Activated T-cell treated with anti-CD3 and anti-CD28 coated beads, Interleukin-2, amount 50 U/mL, for 4 hours (primary cell): Measurements from ENCODE around the gene EID2. TPM values are rescaled to one million over a fixed set of nuclear protein-coding genes. Genes with fewer than 3 reads are reported as not detected.
A peak's percentile ranks its signal among the peaks of the same experiment; 100 is the strongest.

Experiments used
- ATAC-seq, 2 donors: fragments of 200-7000 bp; cut with Tn5 transposase; one replicate each; pipeline ENCODE4 v1.10.0; 2021
- DNase-seq: peaks from one replicate; pipeline ENCODE4 v3.0.0-alpha.2; 2020
- H3K27me3 Mint-ChIP-seq: one replicate; pipeline ENCODE4 v1.8.0; 2021; ENCODE audit warnings: low read depth, mixed read lengths
- H3K36me3 Mint-ChIP-seq: one replicate; pipeline ENCODE4 v1.8.0; 2022; ENCODE audit warnings: mixed read lengths; ENCODE audit not compliant: insufficient read depth
- H3K4me1 Mint-ChIP-seq: one replicate; pipeline ENCODE4 v1.8.0; 2021; ENCODE audit warnings: low read depth, mixed read lengths
- H3K4me3 Mint-ChIP-seq: one replicate; pipeline ENCODE4 v1.8.0; 2021; ENCODE audit warnings: mild to moderate bottlenecking, moderate library complexity, mixed read lengths
- H3K9me3 Mint-ChIP-seq: one replicate; pipeline ENCODE4 v1.8.0; 2021; ENCODE audit warnings: mixed read lengths
- total RNA-seq, 3 donors: library from RNA; stranded (reverse); gene quantifications; one replicate each; pipeline ENCODE4 v1.2.1, GENCODE V29; 2021

Gene EID2
- total RNA-seq, 3 donors from 2014 or later, result 14.9 to 16.5 (median 16.1) TPM

DNA sequence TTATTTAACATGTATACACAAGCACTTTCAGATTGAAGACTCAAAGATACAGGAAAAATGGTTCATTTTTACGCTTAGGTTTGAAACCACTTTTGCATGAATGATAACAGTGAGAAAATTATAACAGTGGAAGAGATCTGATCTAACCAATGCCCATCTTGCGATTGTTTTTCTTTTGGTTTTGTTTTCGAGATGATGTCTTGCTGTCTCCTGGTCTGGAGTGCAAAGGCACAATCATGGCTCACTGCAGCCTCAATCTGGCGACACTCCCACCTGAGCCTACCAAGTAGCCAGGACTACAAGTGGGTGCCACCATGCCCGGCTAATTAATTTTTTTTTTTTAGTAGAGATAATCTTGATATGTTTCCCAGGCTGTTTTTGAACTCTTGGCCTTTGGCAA lies 10.2 kb upstream of the EID2 start:
- Mint-ChIP-seq H3K36me3 (no peaks in the 10 kb centered on the region), H3K4me1 (peaks cover 22% of the 10 kb centered on the region), H3K27me3 (no peaks in the 10 kb centered on the region), H3K4me3 (no peak overlapping the region), H3K9me3 (no peaks in the 10 kb centered on the region)
- ATAC-seq (no peak), DNase-seq (no peak)

DNA sequence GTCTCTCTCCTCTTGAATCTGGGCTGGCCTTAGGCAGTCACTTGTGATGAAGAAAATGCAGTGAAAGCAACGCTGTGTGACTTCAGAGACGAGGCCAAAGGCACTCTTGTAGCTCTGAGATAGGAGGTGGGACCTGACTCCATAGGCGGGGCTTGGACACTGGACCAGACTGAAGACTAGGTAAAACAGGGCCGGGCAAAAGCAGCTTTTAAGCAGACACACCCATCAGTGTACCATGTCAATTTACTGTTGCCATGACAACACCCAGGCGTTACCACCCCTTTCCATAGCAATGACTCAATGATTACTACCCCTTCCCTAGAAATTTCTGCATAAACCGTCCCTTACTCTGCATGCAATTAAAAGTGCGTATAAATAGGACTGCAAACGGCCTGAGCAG lies 6.6 kb upstream of the EID2 start:
- H3K36me3 Mint-ChIP-seq, result no peaks in the 10 kb centered on the region
- no peaks in the 10 kb centered on the region for H3K27me3 Mint-ChIP-seq
- ATAC-seq, result no peak
- no peak overlapping the region for H3K4me3 Mint-ChIP-seq
- DNase-seq, result no peak
- H3K4me1 Mint-ChIP-seq, result peaks cover 44% of the 10 kb centered on the region
- no peaks in the 10 kb centered on the region for H3K9me3 Mint-ChIP-seq

DNA sequence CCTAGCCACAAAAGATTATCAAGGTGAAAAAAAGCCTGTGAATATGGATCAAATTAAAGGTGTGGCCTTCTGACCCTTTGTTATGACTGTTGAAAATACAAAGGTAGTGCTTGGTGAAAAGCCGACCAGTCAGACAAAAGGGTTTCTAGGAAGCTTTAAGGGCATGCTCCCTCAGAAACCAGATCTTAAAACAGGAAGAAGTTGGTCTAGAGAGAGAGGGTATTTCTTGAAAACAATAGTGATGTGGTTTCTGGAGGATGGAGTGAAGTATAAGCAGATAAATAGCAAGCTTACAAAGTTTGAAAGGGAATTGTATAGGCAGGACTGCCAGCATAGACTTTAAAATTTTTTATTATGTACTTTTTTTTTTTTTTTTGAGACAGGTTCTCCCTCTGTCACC lies 5.0 kb upstream of the EID2 start:
- Mint-ChIP-seq H3K27me3 (no peaks in the 10 kb centered on the region), H3K9me3 (no peaks in the 10 kb centered on the region), H3K4me3 (no peak overlapping the region), H3K4me1 (peaks cover 51% of the 10 kb centered on the region), H3K36me3 (no peaks in the 10 kb centered on the region)
- ATAC-seq (no peak), DNase-seq (no peak)

DNA sequence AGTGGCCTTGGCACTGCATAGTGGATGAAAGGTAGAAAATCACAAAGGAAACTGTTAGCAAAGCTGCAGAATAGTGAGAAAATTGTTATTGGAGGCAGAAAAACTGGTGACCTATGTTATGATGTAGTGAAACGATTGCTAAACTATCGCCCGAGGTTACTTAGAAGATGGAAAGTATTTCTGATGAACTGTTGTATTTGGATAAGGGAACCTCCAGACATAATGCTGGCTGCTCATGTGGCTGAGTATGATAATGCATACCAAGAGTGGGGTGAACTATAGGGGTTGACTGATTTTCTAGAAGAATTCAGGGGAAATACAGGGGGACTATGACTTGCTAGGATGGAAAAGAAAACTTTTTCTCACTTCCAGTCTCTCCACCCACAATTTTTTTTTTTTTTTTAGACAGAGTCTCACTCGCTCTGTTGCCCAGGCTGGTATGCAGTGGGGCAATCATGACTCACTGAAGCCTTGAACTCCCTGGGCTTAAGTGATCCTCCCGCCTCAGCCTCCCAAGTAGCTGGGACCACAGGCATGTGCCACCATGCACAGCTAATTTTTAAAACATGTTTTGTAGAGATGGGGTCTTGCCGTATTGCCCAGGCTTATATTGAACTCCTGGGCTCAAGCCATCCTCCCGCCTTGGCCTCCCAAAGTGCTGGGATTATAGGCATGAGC lies 4.4 kb upstream of the EID2 start:
- Mint-ChIP-seq H3K4me3 (no peak overlapping the region), H3K36me3 (no peaks in the 10 kb centered on the region), H3K4me1 (peaks cover 51% of the 10 kb centered on the region), H3K27me3 (no peaks in the 10 kb centered on the region), H3K9me3 (no peaks in the 10 kb centered on the region)
- ATAC-seq (peak in 1 of 2 donors; percentile 5), DNase-seq (no peak)

DNA sequence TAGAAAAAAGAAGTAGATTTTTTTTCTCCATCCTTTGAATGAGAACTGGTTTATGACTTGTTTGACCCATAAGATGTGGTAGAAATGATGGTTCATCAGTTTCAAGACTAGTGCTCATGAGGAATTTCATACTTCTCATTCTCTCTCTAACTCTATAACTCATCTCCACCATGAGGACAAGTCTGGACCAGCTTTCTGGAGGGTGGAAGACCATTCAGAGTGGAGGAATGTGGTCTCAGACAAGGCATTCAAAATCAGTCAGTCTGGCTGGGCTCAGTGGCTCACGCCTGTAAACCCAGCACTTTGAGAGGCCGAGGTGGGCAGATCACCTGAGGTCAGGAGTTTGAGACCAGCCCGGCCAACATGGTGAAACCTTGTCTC lies 3.5 kb upstream of the EID2 start:
- H3K36me3 Mint-ChIP-seq, result peaks cover under 1% of the 10 kb centered on the region
- ATAC-seq, result no peak
- H3K27me3 Mint-ChIP-seq, result no peaks in the 10 kb centered on the region
- peaks cover 59% of the 10 kb centered on the region for H3K4me1 Mint-ChIP-seq
- DNase-seq, result no peak
- no peaks in the 10 kb centered on the region for H3K9me3 Mint-ChIP-seq
- no peak overlapping the region for H3K4me3 Mint-ChIP-seq

DNA sequence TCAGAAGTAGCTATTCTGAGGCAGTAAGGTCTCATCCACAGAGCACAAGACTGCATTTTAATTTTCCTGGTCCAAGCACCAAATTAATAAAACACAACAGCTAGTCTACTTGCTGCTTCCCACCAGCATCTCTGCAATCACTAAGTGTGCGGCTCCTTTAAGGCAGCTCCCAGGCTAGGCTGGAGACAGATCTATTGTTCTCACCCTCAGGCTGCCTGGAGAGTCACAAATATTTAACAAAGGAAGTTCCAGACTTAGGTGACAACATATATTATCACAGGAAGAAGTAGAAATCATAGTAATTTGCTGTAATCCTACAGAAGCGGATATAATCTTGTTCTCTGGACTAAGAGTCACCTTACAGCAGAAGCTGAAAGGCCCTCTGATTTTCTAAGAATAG lies 2.2 kb upstream of the EID2 start:
- H3K4me1 Mint-ChIP-seq, result peaks cover 68% of the 10 kb centered on the region
- H3K4me3 Mint-ChIP-seq, result no peak overlapping the region
- H3K27me3 Mint-ChIP-seq, result no peaks in the 10 kb centered on the region
- no peaks in the 10 kb centered on the region for H3K9me3 Mint-ChIP-seq
- no peak for ATAC-seq
- peaks cover 5% of the 10 kb centered on the region for H3K36me3 Mint-ChIP-seq
- DNase-seq, result no peak

DNA sequence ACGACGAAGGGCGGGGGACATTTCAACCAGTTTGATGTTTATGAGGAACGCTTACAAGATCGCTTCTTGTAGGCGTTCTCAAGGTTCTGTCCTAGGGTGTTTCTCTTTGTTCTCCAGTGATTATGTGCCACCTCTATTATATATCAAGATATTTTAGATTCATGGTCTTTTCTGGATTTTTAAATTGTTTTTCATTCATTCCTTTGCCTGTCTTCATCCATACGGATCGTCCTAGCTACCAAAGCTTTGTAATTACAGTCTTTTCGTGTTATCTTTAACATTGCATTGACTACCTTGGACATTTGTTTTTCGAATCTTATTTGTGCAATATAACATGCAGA lies 342 bp upstream of the EID2 start:
- Mint-ChIP-seq H3K27me3 (no peaks in the 10 kb centered on the region), H3K36me3 (peaks cover 5% of the 10 kb centered on the region), H3K9me3 (no peaks in the 10 kb centered on the region), H3K4me3 (peak overlapping the region; percentile 95), H3K4me1 (peaks cover 53% of the 10 kb centered on the region)
- DNase-seq (no peak), ATAC-seq (no peak)

DNA sequence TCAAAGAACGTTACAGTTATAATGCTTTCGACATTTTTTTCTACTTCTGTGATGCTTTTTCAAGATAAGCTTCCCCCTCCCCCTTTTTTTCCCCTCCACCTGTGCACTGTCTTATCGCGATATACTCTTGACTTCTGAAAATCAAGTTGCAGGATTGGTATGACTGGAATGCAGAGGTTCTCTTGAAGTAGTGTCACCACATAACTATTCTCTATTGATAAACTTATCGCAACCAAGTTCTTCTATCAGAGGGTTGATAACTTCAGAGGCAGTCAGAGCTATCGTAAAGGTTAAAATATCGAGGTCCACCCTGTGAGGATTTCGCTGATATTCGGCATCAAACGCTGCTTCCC lies 820 bp downstream of the EID2 start:
- Mint-ChIP-seq H3K4me1 (peaks cover 44% of the 10 kb centered on the region), H3K4me3 (peak overlapping the region; percentile 93), H3K36me3 (peaks cover 5% of the 10 kb centered on the region), H3K9me3 (no peaks in the 10 kb centered on the region), H3K27me3 (no peaks in the 10 kb centered on the region)
- DNase-seq (no peak), ATAC-seq (peak; percentile 3)

DNA sequence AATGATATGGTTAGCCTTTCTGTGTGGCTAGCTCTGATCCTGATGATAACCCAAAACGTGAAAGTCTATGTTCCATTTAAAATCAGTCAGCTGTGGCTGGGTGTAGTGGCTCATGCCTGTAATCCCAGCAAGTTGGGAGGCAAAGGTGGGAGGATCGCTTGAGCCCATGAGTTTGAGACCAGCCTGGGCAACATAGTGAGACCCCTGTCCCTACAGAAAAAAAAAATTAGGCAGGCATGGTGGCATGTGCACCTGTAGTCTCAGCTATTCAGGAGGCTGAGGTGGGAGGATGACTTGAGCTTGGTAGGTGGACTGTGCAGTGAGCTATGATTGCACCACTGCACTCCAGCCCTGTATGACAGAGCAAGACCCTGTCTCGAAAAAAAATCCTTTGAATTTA lies 6.2 kb downstream of the EID2 start:
- Mint-ChIP-seq H3K4me3 (no peak overlapping the region), H3K9me3 (no peaks in the 10 kb centered on the region), H3K36me3 (peaks cover 5% of the 10 kb centered on the region), H3K4me1 (peaks cover 22% of the 10 kb centered on the region), H3K27me3 (no peaks in the 10 kb centered on the region)
- DNase-seq (no peak), ATAC-seq (no peak)

DNA sequence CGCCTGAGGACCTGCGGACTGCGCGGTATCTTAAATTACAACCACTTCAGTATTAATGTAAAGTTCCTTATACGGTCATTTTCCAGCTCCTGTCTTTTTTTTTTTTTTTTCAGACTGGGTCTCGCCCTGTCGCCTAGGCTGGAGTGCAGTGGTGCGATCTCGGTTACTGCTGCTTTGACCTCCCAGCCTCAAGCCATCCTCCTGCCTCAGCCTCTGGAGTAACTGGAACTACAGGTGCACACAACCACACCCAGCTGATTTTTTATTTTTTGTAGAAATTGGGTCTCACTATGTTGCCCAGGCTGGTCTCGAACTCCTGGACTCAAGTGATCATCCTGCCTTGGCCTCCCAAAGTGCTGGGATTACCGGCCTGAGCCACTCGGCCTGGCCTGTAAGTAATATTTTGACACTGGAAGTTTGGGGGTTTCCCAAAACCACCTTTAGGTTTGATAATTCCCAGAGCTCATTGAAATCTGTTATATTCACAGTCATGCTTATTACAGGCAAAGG lies 6.9 kb downstream of the EID2 start:
- Mint-ChIP-seq H3K9me3 (no peaks in the 10 kb centered on the region), H3K4me3 (peak overlapping the region; percentile 88), H3K4me1 (peaks cover 21% of the 10 kb centered on the region), H3K27me3 (no peaks in the 10 kb centered on the region), H3K36me3 (peaks cover under 1% of the 10 kb centered on the region)
- peak in 1 of 2 donors; percentile 14 for ATAC-seq
- no peak for DNase-seq

DNA sequence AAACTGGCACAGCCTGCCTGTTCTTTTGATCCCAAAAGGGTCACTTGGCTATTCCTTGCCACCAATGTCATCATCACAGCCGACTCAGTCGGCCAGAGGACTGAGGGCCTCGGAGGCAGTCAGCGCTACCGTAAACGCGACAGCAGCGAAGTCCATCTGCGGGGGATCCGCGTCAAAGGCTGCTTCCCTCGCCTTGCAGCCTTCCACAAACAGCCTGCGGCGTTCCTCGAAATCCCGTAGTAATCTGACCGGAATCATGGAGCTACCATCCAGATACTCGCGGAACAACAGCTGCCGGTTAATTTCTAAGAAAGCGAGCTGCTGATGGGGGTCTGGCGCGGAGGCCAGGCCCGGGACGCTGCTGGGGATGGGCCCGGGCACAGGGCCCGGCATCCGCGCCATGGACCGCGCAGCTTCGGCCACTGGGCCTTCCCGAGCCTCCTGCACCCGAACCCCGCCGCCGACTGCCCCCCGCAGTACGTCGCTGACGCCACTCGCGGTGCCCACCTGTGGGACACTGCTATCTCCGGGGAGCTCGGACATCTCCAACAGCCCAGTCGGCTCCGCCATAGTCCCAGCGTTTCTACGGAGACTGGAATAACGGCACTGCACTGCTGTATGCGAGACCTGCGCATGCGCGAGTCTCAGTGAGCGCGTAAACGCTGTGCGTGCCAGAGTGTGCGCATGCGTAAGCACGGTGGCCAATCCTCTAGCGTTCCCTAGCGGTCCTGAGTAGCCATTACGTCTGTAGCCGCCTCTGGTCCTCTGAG lies 7.5 kb downstream of the EID2 start, which contains the start of gene EID2B:
Gene EID2B (minus strand): TSS at position 620 of the 770 bp plus-strand sequence. CDS start 50 bp downstream, at position 570.
- DNase-seq, result peak; percentile 94
- H3K27me3 Mint-ChIP-seq, result no peaks in the 10 kb centered on the region
- H3K36me3 Mint-ChIP-seq, result no peaks in the 10 kb centered on the region
- H3K9me3 Mint-ChIP-seq, result no peaks in the 10 kb centered on the region
- peak; percentile 92 to 94 for ATAC-seq
- peak within 1 kb of the TSS; percentile 88 for H3K4me3 Mint-ChIP-seq
- peaks cover 15% of the 10 kb centered on the region for H3K4me1 Mint-ChIP-seq

DNA sequence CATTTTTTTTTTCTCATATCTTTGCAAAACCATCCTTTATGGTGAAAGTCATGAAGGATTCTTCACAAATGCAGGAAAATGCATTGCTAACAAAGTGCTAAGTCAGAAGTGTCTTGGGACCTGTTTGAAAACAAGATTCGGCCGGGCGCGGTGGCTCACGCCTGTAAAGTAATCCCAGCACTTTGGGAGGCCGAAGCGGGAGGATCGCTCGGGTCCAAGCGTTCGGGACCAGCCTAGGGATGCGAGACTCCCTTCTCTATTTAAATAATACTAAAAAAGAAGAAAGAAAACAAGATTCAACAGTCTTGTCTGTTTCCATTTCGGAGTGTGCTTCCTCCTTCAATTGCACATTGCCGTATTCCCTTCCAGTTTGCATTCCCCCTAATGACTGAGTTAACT lies 8.1 kb downstream of the EID2 start:
- Mint-ChIP-seq H3K27me3 (no peaks in the 10 kb centered on the region), H3K36me3 (no peaks in the 10 kb centered on the region), H3K9me3 (no peaks in the 10 kb centered on the region), H3K4me1 (peaks cover 15% of the 10 kb centered on the region), H3K4me3 (peak overlapping the region; percentile 88)
- ATAC-seq, result no peak
- DNase-seq, result no peak

DNA sequence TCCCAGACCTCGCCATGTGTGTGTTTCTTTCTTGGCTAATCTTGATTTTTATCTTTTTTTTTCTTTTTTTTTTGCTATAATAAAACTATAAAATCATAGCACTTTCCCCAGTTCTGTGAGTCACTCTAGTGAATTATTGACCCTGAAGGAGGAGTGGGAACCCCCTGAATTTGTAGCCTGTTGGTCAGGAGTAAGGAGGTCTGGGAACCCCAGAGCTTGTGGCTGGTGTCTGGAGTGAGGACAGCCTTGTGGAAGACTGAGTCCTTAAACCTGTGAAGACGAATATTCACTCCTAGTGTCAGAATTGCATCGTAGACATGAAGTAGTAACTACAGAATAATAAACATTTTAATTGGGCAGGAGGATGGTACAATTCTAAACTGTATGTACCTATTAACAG lies 14.8 kb downstream of the EID2 start:
- H3K9me3 Mint-ChIP-seq, result no peaks in the 10 kb centered on the region
- H3K36me3 Mint-ChIP-seq, result no peaks in the 10 kb centered on the region

DNA sequence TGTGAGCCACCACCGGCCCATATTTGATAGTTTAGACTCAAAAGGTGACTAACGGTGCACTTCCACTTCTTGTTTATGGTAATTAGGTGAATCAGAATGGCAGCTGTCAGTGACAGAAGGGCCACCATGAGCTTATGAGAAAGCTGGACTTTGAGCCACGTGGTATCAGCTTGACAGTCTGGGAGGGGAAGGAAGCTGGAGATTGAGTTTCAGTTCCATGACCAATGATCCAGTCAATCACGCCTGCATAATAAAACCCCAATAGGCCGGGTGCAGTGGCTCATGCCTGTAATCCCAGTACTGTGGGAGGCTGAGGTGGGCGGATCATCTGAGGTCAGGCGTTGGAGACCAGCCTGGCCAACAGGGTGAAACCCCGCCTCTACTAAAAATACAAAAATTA lies 15.5 kb downstream of the EID2 start:
- no peaks in the 10 kb centered on the region for H3K27me3 Mint-ChIP-seq
- ATAC-seq (no peak), DNase-seq (no peak)
- no peaks in the 10 kb centered on the region for H3K36me3 Mint-ChIP-seq
- no peak overlapping the region for H3K4me3 Mint-ChIP-seq
- peaks cover 4% of the 10 kb centered on the region for H3K4me1 Mint-ChIP-seq
- no peaks in the 10 kb centered on the region for H3K9me3 Mint-ChIP-seq

More for the DNA sequence above, 14.8 kb downstream of the EID2 start:
- Mint-ChIP-seq H3K4me1 (peaks cover 4% of the 10 kb centered on the region), H3K4me3 (no peak overlapping the region), H3K27me3 (no peaks in the 10 kb centered on the region)
- DNase-seq (no peak), ATAC-seq (no peak)
